ENCODE data around the gene SERPINB7.

DNA sequence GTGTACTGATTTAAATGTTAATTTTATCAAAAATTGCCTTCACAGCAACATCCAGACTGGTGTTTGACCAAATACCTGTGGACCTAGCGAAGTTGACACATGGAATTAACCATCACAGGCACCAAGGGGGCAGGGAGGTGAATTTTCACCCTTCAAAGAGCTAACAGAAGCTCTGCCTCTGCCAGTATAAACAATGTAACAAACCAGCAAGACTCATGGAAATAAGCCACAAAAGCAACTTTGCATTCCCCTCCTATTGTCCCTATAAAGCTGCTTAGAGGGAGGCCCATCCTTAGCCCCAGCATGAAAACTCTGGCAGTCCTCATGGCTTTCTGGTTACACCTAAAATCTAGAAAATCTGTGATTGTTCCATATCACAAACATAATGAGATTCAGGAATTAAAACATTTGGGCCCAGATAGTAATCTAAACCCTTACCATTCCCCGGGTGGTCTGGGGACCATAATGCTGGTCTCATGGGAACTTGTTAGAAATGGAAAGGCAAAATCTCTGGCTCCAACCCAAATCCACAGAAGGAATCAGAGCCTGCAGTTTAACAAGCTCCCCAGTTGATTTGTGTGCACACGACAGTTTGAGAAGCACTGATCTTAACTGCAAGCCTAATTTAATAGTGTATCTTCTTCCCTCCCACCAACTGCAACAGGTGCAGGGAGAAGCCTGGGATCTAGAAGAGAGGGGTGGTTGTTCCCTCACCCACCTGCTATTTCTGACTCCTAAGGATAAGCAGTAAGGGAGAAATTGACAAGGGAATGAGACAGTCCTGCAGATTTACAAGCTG lies 49.3 kb upstream of the SERPINB7 start:
- TF ChIP-seq, protein P1, sequence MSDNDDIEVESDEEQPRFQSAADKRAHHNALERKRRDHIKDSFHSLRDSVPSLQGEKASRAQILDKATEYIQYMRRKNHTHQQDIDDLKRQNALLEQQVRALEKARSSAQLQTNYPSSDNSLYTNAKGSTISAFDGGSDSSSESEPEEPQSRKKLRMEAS (IDR thresholded peaks at IDR 0.05): no peak
- TF ChIP-seq POLR2A (IDR thresholded peaks at IDR 0.05; ENCODE audit: low read length) (no peak), CHD2 (IDR thresholded peaks at IDR 0.05; ENCODE audit: low read length, partially characterized antibody) (no peak), BCL3 (IDR thresholded peaks at IDR 0.05) (no peak), CTCF (IDR thresholded peaks at IDR 0.05) (no peak), PHF8 (IDR thresholded peaks at IDR 0.05; ENCODE audit: borderline replicate concordance, low read depth) (no peak), PBX3 (IDR thresholded peaks at IDR 0.05) (no peak), RNF2 (IDR thresholded peaks at IDR 0.05; ENCODE audit: borderline replicate concordance, low read depth) (no peak), TP53 (CRISPR knock-in tag; IDR thresholded peaks at IDR 0.05) (no peak)

Data from A549 (cell line).